Smooth muscle cell of the brain vasculature (primary cell): ENCODE measurements around the gene SSH2.

ENCODE experiments used
- DNase-seq: peaks from one replicate; pipeline ENCODE4 v3.0.0-alpha.2; 2012; ENCODE audit warnings: low read depth, low spot score

Gene SSH2

GRCh38 chr17:29578626-29579485, 351.2 kb downstream of the SSH2 start:
- DNase-seq: no peak

GRCh38 chr17:29577385-29578211, 352.4 kb downstream of the SSH2 start:
- no peak for DNase-seq

GRCh38 chr17:29577001-29577370, 353.0 kb downstream of the SSH2 start:
- no peak for DNase-seq

- DNase-seq: no peak
Observed at GRCh38 chr17:29576214-29577000, 353.6 kb downstream of the SSH2 start.
